HG03025 (cell line): ENCODE data around the gene ZNF8.
"Not testable (repeated sequence)": the region's sequence is repeated elsewhere in the genome, so short reads cannot be mapped to it uniquely, and the experiment has no call there.

Experiments used
- ATAC-seq: cut with Tn5 transposase; IDR thresholded peaks from one replicate; pipeline ENCODE4 v1.9.1; 2021; ENCODE audit warnings: mild to moderate bottlenecking, moderate library complexity; ENCODE audit not compliant: unreplicated experiment, low FRiP score

The ZNF8 gene

DNA sequence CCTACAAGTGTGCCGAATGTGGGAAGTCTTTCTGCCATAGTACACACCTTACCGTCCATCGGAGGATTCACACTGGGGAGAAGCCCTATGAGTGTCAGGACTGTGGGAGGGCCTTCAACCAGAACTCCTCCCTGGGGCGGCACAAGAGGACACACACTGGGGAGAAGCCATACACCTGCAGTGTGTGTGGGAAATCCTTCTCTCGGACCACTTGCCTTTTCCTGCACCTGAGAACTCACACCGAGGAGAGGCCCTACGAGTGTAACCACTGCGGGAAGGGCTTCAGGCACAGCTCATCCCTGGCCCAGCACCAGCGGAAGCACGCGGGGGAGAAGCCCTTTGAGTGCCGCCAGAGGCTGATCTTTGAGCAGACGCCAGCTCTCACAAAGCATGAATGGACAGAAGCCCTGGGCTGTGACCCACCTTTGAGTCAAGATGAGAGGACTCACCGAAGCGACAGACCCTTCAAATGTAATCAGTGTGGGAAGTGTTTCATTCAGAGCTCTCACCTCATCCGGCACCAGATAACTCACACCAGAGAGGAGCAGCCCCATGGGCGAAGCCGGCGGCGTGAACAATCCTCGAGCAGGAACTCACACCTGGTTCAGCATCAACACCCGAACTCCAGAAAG is 16.1 kb downstream of the ZNF8 start:
- ATAC-seq, result no peak

DNA sequence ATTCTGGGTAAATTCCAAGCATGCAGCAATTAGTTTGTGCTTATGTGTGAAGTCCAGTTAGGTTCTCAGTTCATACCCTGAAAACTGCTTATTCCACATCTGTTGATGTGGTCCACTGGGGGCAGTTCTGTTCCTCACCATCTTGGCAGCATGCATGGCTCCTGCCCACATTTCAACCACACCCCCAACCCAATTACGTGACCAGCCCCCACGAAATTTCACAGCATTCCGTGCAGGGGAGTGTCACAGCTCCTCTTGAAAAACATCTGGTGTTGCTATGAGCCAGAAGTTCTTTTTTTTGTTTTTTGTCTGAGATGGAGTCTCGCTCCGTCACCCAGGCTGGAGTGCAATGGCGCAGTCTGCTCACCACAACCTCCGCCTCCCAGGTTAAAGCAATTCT is 17.3 kb downstream of the ZNF8 start:
- ATAC-seq, result no peak

DNA sequence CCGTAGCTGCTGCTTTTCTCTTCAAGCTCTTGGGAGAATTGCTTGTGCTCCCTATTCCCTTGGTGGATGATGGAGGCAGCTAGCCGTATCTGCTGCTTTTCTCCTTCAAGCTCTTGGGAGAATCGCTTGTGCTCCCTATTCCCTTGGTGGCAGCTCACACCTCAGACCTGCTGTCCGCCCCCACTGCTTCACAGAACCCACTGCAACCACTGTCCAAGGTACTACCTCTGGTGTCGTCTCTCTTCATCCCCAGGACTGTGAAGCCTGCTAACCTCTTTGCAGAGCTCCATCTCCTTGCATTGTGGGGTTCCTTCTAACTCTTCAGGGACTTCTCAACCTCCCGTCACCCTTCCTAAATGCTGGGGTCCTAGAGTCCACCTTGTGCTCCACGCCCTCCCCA is 21.9 kb downstream of the ZNF8 start:
- no peak for ATAC-seq

DNA sequence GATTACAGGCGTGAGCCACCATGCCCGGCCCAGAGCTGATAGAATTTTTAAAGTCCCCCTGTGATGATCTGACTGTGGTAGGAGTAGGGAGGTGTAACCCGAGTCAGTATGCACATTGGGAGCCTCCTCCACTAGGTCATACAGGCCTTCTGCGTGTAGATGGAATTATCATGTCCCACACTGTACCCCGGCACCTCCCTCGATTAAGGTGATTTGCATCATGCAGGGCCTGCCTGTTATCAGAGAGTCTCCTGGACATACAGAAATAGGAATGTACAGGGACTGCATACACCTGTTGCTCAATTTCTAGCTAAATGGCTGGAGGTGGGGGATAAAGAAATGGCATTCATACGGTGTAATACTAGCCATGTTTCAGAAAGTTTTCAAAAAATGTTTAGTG is 25.5 kb downstream of the ZNF8 start:
- ATAC-seq, result no peak

DNA sequence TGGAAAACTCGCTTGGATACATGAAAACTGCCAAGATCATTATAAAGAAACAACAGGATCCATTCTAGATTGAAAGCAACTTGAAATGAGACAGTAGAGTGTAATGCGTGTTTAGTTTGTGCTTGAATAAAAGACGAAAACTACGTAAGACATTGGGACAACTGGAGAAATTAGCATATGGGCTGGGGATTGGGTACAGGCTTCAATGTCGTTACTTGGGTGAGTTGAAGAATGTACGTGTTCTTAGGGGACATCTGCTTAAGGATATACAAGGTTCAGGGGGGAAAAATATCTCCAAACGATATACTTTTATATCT is 26.0 kb downstream of the ZNF8 start:
- no peak for ATAC-seq

DNA sequence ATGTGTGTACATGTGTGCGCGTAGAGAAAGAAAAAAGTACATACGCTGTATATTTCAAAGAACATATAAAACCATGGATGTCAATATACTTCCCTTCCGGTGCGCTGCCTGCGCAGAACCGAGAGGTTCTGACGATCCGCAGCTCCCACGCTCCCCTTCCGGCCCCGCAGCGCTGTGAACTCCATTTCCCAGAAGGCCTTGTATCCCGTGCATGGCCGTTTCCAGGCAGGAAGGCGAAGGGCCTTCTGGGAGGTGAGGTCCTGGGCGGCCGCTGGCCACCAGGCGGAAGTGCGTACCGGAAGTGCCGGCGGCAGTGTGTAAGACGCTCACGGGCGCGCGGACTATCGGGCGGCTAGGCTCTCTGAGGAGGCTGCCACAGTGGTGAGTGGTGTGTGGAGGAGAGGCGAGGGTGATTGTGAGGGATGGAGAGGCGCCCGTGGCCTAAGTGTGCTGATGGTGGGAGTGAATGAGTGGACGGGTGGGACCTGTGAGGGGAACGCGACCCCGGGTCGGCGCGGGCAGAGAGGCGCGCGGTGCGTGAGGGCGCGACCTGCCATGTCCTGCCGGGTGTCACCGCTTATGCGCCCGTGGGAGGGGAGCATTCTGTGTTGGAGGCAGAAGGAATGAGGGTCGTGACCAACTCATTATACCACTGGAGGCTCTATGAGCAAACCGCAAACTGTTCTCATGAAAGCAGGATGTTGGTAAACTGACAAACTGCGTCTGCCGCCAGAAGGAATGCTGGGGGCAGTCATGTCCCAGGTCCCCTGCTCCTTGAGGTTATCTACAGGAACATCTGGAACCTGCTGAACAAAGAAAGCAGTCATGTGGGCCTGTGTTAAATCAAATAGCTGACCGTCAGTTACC is 26.5 kb downstream of the ZNF8 start, which contains the start of gene ERVK3-1:
Gene ERVK3-1 (plus strand): TSS at position 313 of the 867 bp plus-strand sequence. CDS start 6,792 bp downstream, outside the sequence.
- peak; percentile 91 for ATAC-seq

DNA sequence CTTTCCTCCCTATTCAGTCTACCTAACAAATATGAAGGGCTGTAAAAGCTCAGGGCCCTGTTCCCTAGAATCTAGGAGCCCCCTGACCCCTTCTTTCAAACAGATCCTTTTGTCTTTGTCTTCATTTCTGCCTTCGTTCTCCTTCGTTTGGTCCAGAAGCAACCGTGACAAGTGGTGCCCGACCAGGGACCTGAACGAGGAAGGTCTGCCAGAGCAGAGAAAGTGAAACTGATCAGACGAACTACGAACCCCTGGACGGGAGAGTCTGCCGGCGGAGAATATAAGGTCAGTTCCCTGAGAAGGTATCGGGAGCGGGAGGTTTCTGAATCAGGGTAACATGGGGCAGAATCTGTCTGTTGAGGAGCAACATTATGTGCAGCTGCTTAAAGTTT is 27.2 kb downstream of the ZNF8 start:
- no peak for ATAC-seq

DNA sequence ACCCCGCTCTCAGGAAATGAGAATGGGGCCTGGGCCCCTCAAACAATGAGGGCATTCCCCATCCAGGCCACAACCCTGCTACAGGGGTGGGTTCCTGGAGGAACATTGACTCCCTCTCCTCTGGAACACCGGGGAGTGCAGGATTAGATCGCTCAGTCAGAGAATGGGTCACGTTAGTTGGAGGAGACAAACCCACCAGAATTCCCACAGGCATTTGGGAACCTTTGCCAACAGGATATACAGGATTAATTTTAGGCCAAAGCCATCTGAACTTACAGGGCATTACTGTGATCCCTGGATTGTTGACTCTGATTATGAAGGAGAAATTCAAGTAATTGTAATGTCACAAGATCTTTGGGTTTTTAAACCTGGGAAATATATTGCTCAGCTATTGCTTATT is 29.0 kb downstream of the ZNF8 start:
- ATAC-seq, result no peak

DNA sequence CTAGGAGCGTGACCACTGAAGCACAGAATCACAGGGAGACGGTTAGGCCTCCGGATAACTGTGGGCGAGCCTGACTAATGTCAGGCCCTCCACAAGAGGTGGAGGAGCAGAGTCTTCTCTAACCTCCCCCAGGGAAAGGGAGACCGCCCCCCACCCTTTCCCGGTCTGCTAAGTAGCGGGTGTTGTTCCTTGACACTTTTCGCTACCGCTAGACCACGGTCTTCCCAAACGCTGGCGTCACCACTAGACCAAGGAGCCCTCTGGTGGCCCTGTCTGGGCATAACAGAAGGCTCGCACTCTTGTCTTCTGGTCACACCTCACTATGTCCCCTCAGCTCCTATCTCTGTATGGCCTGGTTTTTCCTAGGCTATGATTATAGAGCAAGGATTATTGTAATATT is 31.9 kb downstream of the ZNF8 start:
- not testable (repeated sequence) for ATAC-seq

DNA sequence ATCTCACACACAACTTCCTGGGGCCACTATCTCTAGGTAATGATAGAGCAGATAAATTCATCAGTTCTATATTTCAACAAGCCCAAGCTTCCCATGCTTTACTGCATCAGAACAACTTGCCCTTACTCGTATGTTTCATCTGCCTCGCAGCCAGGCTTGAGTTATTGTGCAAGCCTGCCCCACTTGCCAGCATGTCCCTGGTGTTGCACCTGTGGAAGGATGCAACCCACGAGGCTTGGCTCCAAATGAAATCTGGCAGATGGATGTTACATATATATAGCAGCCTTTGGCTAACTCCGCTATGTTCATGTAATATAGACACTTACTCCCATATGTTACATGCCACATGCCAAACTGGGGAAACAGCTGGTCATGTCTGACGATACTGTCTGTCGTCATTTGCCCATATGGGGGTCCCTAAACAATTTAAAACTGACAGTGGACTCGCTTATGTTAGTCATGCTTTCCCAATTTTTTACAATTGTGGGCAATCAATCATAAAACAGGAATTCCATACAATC is 32.6 kb downstream of the ZNF8 start:
- ATAC-seq, result no peak

DNA sequence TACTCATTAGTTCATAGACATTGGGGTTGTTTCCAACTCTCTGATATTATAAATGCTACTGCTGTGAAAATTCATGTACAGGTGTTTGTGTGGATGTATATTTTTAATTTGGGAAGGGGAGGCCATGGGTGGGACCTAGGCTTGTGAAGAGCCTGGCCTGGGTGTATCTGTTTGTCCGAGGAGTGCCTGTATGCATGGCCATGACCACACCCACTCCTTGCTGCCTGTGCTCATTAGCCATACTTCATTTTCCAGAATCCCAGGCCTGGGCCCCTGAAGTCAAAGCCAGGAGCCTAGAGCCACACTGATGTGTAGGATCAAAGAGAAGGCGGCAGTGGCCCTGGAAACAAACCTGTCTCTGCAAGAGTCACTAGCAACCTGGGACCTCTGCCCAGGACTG is 36.8 kb downstream of the ZNF8 start:
- no peak for ATAC-seq

DNA sequence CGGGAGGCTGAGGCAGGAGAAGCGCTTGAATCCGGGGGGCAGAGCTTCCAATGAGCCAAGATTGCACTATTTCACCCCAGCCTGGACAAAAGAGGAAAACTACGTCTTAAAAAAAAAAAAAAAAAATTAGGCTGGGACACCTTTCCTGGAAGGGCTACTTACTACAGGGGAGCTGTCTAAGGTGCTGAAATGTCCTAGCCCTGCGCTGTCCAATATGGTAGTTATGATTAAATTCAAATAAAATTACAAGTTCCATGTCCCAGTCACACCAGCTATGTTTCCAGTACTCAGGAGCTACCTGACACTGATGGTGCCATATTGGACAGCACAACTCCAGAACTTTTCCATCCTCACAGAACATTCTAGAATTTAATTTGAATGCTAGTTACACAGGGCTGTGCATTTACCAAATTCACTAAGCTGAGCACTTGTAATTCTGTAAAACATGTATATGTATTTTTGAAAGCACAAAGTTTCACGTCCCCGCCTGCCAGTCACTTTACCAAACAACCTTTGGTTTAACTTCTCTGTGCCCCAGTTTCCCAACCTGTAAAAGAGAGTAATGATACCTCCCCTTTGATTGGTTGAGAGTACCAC is 38.8 kb downstream of the ZNF8 start:
- no peak for ATAC-seq

DNA sequence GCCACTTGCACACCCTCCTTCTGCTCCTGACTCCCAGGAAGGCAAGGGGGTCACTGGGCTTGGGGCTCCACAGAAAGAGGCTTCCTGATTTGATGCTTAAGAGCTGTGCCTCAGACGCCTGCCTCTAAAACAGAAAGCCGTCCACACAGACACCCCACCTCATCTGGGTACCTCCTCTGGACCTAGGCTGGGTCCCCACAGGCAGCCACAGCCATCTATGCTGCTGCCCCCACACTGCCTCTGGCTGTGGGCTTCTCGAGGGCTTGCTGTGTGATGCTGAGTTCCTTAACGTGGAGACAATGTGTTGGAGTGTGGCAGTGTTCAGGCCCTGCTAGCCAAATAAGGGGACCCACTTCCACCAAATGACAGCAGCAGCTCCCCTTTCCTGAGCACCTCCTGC is 39.5 kb downstream of the ZNF8 start:
- ATAC-seq, result no peak

DNA sequence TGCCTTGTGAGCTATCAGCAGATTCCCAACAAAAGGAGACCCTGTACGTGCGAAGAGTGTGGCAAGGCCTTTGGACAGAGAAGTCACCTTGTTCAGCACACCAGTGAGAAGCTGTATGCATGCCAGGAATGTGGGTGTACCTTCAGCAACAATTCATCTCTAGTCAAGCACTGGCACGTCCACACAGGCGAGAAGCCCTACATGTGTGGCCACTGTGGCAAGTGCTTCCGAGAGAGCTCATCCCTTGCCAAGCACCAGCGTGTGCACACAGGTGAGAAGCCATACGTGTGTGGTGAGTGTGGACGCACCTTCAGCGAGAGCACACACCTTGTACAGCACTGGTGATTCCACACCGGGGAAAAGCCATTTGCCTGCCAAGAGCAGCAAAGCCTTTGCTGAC is 40.5 kb downstream of the ZNF8 start:
- no peak for ATAC-seq

DNA sequence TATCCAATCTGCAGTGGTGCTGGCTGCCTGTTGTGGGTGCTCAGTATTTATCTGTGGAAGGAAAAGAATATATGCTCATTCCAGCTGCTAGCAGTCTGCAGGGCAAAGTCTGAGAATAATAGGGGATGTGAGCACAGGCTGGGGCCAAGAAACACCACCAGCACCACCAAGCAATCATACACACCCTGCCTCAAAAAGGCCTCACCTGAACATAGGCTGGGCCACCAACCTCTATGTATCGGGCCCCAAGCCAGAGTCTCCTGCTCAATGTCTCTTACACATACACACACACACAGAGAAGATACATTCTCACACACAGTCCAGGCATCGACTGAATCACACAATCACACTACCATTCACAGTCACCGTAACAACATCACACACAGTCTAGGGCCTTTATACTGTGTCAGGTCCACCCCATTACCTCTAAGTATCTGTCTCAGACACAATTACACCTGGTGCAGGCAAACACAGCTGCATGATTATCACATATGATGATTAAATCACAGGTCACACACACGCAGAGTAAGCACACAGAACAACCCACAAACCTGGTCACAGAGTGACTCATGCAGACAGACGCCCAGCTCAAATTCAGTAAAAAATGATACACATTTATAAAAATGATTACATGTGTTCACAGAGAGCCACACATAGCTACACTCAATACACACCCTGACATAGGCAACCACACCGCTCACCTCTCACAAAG is 46.7 kb downstream of the ZNF8 start:
- no peak for ATAC-seq

DNA sequence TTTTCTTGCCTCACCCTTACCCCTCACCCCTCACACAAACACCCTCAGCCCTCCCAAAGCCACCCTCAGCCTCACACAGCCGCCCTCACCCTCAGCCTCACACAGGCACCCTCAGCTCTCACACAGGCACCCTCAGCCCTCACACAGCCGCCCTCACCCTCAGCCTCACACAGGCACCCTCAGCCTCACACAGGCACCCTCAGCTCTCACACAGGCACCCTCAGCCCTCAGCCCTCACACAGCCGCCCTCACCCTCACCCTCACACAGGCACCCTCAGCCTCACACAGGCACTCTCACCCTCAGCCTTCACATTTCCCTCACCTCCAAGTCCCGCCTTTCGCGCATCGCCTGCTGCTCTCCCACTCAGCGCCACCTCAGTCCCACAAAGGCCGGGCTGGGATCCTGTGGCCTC is 47.8 kb downstream of the ZNF8 start:
- no peak for ATAC-seq

DNA sequence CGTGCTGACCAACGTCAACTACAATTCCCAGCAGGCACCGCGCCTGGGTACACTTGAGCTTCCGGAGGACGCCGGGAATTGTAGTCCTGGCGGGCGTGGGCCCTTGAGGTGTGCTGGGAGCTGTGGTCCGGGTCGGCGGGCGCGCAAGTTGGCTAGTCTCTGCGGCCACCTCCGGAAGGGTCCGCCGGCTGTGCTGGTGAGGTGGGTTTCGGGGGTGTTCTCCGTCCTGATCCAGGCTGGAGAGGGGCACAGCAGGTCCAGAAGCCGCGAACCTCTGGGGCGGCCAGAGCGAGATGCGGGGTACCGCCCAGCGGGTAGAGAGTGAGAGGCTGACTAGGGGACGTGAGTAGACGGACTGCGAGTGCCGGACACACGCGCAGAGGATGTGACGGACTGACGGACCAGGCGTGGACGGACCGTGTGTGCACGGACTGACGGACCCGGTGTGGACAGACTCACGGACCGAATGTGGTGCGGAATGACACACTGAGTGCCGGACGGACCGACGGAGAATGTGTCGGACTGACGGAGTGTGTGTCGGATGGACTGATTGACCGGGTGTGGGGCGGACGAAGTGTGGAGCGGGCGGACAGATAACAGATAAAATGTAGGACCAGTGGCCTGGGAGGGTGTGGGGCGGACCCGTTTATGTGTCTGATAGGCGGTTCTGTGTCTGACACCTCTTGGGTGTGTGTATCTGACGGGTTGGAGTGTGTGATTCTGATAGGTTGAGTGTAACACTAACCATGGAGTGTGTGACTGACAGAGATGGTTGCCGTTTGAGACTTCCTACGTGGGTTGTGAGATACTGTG is 48.4 kb downstream of the ZNF8 start, which contains the start of gene ZSCAN22:
Gene ZSCAN22 (plus strand): TSS at position 81 of the 813 bp plus-strand sequence. CDS start 7,809 bp downstream, outside the sequence.
- ATAC-seq, result peak; percentile 79

DNA sequence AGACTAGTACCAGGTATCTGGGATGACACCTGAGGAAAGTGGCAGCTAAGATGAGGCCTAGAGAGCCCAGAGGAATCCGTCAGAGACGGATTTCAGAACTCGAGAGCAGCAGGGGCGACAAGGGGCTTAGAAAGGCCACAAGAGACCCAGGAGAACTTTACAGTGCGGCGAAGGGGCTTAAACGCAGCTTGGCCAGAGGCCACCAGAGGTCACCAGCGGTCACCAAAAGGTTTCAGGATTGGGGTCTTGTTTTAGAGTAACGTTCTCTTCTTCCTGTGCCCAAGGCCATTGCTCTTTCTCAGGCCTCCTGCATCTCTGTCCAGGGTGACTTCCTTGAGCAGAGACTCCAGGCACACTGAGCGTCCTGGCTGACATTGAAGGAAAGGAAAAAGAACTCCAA is 50.2 kb downstream of the ZNF8 start:
- no peak for ATAC-seq

DNA sequence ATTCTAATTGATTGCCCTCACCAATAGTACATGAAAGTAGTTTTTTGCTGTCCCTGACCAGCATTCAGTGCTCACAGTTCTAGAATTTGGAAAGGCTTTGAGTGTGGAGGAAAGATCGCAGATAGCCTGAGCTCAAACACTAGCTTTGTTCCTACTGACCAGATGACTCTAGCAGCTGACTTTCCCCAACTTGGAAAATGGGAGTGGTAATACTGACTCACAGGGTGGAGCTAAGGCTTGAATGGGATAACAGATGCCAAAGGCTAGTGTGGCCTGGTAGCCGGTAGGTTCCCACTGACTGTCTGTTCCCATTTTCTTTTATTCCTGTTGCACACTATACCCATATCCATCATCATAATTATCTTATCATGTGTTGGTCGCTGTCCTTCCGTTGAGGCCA is 51.7 kb downstream of the ZNF8 start:
- ATAC-seq, result no peak

DNA sequence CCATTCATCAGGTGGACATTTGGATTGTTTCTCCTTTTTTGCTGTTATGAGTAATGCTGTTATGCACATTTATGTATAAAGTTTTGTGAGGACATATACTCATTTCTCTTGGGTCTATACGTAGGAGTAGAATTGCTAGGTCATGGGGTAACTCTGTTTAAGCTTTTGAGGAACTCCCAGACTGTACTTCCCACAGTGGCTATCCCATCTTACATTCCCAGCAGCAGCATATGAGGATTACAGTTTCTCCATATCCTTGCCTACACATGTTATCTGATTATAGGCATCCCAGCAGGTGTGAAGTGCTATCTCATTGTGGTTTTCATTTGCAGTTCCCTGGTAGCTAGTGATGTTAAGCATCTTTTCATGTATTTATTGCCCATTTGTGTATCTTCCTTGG is 53.9 kb downstream of the ZNF8 start:
- ATAC-seq, result no peak
